CD8-positive, alpha-beta memory T cell (primary cell): ENCODE measurements around the gene GRID1. TPM values are rescaled to one million over a fixed set of nuclear protein-coding genes. Genes with fewer than 3 reads are reported as not detected.
"Not testable (repeated sequence)": the region's sequence is repeated elsewhere in the genome, so short reads cannot be mapped to it uniquely, and the experiment has no call there.

Experiments used
- CTCF ChIA-PET: fragments of 350-600 bp; sonication (Branson Sonifier 250); formaldehyde crosslinking; loops from one replicate; lab custom pipeline; 2021; ENCODE audit warnings: antibody characterized with exemption; lab: Charles Lee
- POLR2A ChIA-PET: fragments of 350-600 bp; sonication (Branson Sonifier 250); formaldehyde crosslinking; loops from one replicate; lab custom pipeline; 2021; ENCODE audit warnings: antibody characterized with exemption; lab: Charles Lee
- DNase-seq, 5 donors: peaks; one replicate each; pipeline versions ENCODE4 v3.0.0 to v3.0.0-alpha.2; 2020 to 2022; ENCODE audit warnings: mixed read lengths in 1 of 5
- H3K27ac ChIP-seq: one replicate; pipeline ENCODE4 v1.7.0; 2013; ENCODE audit warnings: low read depth, mild to moderate bottlenecking, low read length, moderate library complexity
- H3K27me3 ChIP-seq: 2 replicates; pipeline ENCODE4 v1.7.0; 2013; ENCODE audit warnings: low read length, mild to moderate bottlenecking; ENCODE audit not compliant: insufficient read depth, poor library complexity, severe bottlenecking
- H3K36me3 ChIP-seq: 2 replicates; pipeline ENCODE4 v1.7.0; 2013; ENCODE audit warnings: mild to moderate bottlenecking, low read length, moderate library complexity; ENCODE audit not compliant: insufficient read depth
- H3K4me1 ChIP-seq: 2 replicates; pipeline ENCODE4 v1.7.0; 2013; ENCODE audit warnings: mild to moderate bottlenecking, low read length, moderate library complexity; ENCODE audit not compliant: insufficient read depth
- H3K4me3 ChIP-seq: 2 replicates; pipeline ENCODE4 v1.7.0; 2013; ENCODE audit warnings: mild to moderate bottlenecking, low read length
- H3K9me3 ChIP-seq: 2 replicates; pipeline ENCODE4 v1.7.0; 2013; ENCODE audit warnings: mild to moderate bottlenecking, low read length
- H3K27ac Mint-ChIP-seq, 8 donors: one replicate each; pipeline ENCODE4 v1.8.0; 2020 to 2021; ENCODE audit warnings: mixed read lengths in 8 of 8, mild to moderate bottlenecking in 6 of 8, inconsistent platforms in 3 of 8, moderate library complexity in 3 of 8
- H3K27me3 Mint-ChIP-seq, 2 donors: one replicate each; pipeline ENCODE4 v1.8.0; 2020 to 2021; ENCODE audit warnings: mixed read lengths in 2 of 2, mild to moderate bottlenecking in 1 of 2, moderate library complexity in 1 of 2
- H3K36me3 Mint-ChIP-seq, 3 donors: one replicate each; pipeline ENCODE4 v1.8.0; 2020 to 2021; ENCODE audit warnings: mixed read lengths in 3 of 3, inconsistent platforms in 1 of 3, mild to moderate bottlenecking in 1 of 3
- H3K4me1 Mint-ChIP-seq, 3 donors: one replicate each; pipeline ENCODE4 v1.8.0; 2020 to 2021; ENCODE audit warnings: mixed read lengths in 3 of 3, inconsistent platforms in 1 of 3, mild to moderate bottlenecking in 1 of 3
- H3K4me3 Mint-ChIP-seq, 7 donors: one replicate each; pipeline ENCODE4 v1.8.0; 2020 to 2021; ENCODE audit warnings: mixed read lengths in 7 of 7, mild to moderate bottlenecking in 6 of 7, moderate library complexity in 4 of 7, inconsistent platforms in 2 of 7
- H3K9me3 Mint-ChIP-seq, 5 donors: one replicate each; pipeline ENCODE4 v1.8.0; 2020 to 2022; ENCODE audit warnings: mixed read lengths in 5 of 5, mild to moderate bottlenecking in 3 of 5, moderate library complexity in 2 of 5, inconsistent platforms in 1 of 5
- polyA plus RNA-seq: library from polyadenylated mRNA; unstranded; fragments of 300-500 nt; fragmentation: Illumina TruSeq; gene quantifications from one replicate; pipeline ENCODE4 v1.2.3, GENCODE V29; 2021
- total RNA-seq, 2 experiments: library from RNA; stranded (reverse); gene quantifications; one replicate each; pipeline ENCODE4 v1.2.3, GENCODE V29; 2021

Gene GRID1
- total and polyA plus RNA-seq, 3 experiments from 2014 or later = not detected

DNA sequence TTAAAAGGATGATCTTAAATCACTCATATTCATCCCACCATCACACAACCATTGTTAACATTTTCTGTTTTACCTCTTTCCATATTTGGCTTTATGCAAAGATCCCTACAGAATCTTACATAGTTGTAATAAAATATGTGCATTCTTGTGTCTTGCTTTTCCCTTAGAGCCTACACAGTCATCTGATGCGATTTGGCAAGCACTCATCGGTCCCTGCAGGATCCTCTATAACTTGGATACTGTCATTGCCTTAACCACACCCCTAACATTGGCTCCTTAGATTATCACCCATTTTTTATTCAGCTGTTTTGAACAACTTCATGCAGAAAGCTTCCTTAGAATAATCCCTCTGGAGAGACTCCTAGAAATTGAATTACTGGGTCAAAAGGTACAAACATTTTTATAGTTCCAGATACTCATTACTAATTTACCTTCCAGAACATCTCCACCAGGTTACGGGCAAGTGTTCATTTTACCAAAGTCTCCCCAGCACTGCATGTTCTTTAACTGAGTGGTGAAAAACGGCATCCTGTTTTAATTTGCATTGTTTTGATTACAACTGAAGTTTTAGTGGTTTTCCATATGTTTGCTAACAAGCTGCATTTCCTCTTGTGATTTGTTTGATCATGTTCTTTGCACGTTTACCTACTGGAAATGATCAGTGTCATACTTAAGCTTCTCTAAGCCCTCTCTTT is 268.3 kb downstream of the GRID1 start:
- ChIA-PET POLR2A (no interaction called here), CTCF (no interaction called here)
- Mint-ChIP-seq H3K9me3 (no peaks in the 10 kb centered on the region), H3K36me3 (no peaks in the 10 kb centered on the region), H3K27me3 (no peaks in the 10 kb centered on the region), H3K4me1 (no peaks in the 10 kb centered on the region), H3K27ac (no peak overlapping the region), H3K4me3 (no peak overlapping the region)
- Histone ChIP-seq H3K27ac (no peak overlapping the region), H3K4me1 (no peaks in the 10 kb centered on the region), H3K36me3 (no peaks in the 10 kb centered on the region), H3K4me3 (no peak overlapping the region), H3K9me3 (no peaks in the 10 kb centered on the region), H3K27me3 (no peaks in the 10 kb centered on the region)
- DNase-seq = no peak

DNA sequence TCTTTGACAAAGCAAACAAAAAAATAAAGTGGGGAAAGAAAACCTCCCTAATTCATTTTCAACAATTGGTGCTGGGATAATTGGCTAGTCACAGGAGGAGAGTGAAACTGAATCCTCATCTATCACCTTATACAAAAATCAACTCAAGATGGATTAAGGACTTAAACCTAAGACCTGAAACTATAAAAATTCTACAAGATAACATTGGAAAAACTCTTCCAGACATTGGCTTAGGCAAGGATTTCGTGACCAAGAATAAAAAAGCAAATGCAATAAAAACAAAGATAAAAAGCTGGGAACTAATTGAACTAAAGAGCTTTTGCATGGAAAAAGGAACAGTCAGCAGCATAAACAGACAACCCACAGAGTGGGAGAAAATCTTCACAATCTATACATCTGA is 271.5 kb downstream of the GRID1 start:
- H3K27ac ChIP-seq, H3K27ac Mint-ChIP-seq, H3K36me3 ChIP-seq, DNase-seq, CTCF ChIA-PET, H3K4me3 ChIP-seq, H3K36me3 Mint-ChIP-seq, H3K27me3 ChIP-seq, H3K27me3 Mint-ChIP-seq, H3K4me1 ChIP-seq, H3K9me3 ChIP-seq, H3K4me1 Mint-ChIP-seq, H3K9me3 Mint-ChIP-seq, POLR2A ChIA-PET, H3K4me3 Mint-ChIP-seq: not testable (repeated sequence)

DNA sequence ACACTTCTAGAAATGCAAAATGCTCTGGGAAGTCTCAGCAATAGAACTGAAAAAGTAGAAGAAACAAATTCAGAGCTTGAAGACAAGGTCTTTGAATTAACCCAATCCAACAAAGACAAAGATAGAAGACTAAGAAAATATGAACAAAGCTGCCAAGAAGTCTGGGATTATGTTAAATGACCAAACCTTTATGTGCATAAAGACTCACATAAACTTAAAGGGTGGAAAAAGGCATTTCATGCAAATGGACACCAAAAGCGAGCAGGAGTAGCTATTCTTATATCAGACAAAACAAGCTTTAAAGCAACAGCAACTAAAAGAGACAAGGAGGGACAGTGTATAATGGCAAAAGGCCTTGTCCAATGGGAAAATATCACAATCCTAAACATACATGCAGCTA is 274.3 kb downstream of the GRID1 start:
- H3K27ac Mint-ChIP-seq, H3K36me3 Mint-ChIP-seq, H3K36me3 ChIP-seq, H3K4me3 Mint-ChIP-seq, H3K4me1 ChIP-seq, H3K9me3 Mint-ChIP-seq, CTCF ChIA-PET, H3K27ac ChIP-seq, H3K27me3 ChIP-seq, H3K4me3 ChIP-seq, H3K4me1 Mint-ChIP-seq, H3K9me3 ChIP-seq, DNase-seq, POLR2A ChIA-PET: not testable (repeated sequence)
- peaks cover 2 to 12% of the 10 kb centered on the region in 2 donors for H3K27me3 Mint-ChIP-seq

DNA sequence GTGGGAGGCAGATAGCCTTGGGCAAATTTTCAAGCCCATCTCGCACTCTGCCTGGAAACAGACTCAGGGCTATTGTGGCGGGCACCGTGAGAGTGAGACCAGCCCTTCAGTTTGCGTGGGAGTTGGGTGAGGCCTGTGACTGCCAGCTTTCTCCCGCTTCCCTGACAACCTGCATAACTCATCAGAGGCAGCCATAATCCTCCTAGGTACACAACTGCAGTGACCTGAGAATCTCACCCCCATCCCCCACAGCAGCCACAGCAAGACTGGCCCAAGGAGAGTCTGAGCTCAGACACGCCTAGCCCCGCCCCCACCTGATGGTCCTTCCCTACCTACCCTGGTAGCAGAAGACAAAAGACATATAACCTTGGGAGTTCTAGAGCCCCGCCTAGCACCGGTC is 275.4 kb downstream of the GRID1 start:
- CTCF ChIA-PET = no interaction called here
- Histone ChIP-seq H3K4me3 (no peak overlapping the region), H3K9me3 (no peaks in the 10 kb centered on the region)

DNA sequence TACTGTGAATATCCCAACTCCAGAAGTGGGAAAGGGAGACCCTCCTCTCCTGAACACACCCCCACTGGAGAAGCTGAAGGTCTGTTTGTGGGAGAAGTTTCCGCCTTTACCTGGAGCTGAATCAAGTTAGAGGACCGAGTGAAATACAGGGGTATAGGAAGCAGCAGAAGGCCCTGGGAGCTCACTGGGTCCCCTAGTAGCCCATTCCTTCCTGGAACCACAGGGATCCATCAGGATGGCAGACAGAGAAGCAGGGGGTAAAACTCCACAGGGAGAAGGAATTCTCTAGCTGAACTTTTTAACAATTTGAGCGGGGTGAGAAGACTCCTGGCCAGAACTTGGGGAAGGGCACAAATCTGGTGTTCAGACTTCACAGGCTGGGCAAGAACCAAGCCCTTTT is 275.8 kb downstream of the GRID1 start:
- POLR2A ChIA-PET = no interaction called here
- no peaks in the 10 kb centered on the region for H3K36me3 Mint-ChIP-seq
- H3K27me3 ChIP-seq = no peaks in the 10 kb centered on the region
- no peak overlapping the region for H3K27ac ChIP-seq
- H3K9me3 ChIP-seq = no peaks in the 10 kb centered on the region
- no peak overlapping the region for H3K27ac Mint-ChIP-seq
- DNase-seq = no peak
- no peak overlapping the region for H3K4me3 Mint-ChIP-seq
- no peak overlapping the region for H3K4me3 ChIP-seq
- no peaks in the 10 kb centered on the region for H3K4me1 Mint-ChIP-seq
- H3K27me3 Mint-ChIP-seq = peaks cover 2 to 20% of the 10 kb centered on the region in 2 donors
- H3K36me3 ChIP-seq = no peaks in the 10 kb centered on the region
- H3K9me3 Mint-ChIP-seq = no peaks in the 10 kb centered on the region
- H3K4me1 ChIP-seq = no peaks in the 10 kb centered on the region
- CTCF ChIA-PET = no interaction called here

More for the DNA sequence above, 275.4 kb downstream of the GRID1 start:
- Histone ChIP-seq H3K27me3 (no peaks in the 10 kb centered on the region), H3K36me3 (no peaks in the 10 kb centered on the region), H3K27ac (no peak overlapping the region), H3K4me1 (no peaks in the 10 kb centered on the region)
- H3K9me3 Mint-ChIP-seq = no peaks in the 10 kb centered on the region
- H3K4me1 Mint-ChIP-seq = no peaks in the 10 kb centered on the region
- POLR2A ChIA-PET = no interaction called here
- H3K27ac Mint-ChIP-seq = no peak overlapping the region
- peaks cover 2 to 16% of the 10 kb centered on the region in 2 donors for H3K27me3 Mint-ChIP-seq
- no peaks in the 10 kb centered on the region for H3K36me3 Mint-ChIP-seq
- no peak overlapping the region for H3K4me3 Mint-ChIP-seq
- DNase-seq = no peak

DNA sequence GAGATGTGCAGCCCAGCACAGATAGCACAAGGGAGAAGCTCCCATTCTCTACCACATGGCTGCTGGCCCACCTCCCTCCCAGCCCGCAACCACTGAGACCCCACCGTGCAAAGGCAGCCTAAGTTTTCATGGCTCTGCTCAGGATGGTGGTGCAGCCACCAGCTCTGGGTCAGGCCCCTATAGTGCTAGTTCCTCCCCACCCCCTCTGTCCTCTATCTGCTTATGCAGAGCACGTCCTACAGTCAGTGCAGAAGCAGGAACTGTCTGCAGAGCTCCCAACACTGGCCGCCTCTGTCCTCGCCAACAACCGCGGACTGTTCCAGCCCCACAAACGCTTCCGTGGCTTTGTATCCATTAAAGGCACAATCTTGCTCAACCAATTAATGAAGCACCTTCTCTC is 278.9 kb downstream of the GRID1 start:
- no peak overlapping the region for H3K27ac Mint-ChIP-seq
- peaks cover 6 to 31% of the 10 kb centered on the region in 2 donors for H3K27me3 Mint-ChIP-seq

DNA sequence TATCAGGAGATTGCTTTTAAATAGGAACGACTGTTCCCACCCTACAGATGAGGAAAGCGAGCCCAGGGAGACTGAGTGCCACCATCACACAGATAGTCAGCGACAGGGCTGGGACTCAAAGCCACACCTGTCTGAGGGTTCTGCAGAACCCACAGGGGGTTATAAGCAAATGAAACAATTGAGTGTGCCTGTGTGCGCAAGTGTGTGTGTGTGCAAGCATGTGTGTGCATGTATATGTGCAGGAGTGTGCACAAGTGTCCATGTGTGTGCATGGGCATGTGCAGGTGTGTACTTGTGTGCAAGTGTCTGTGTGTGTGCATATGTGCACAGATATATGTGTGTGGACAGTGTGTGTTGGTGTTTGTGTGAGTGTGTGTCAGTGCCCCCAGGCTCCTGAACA is 280.2 kb downstream of the GRID1 start:
- Mint-ChIP-seq H3K27ac (peak overlapping the region in 1 of 8 donors; percentile 68), H3K36me3 (no peaks in the 10 kb centered on the region), H3K4me1 (no peaks in the 10 kb centered on the region), H3K9me3 (no peaks in the 10 kb centered on the region), H3K27me3 (peaks cover 6 to 33% of the 10 kb centered on the region in 2 donors), H3K4me3 (no peak overlapping the region)
- Histone ChIP-seq H3K4me1 (no peaks in the 10 kb centered on the region), H3K36me3 (no peaks in the 10 kb centered on the region), H3K27ac (no peak overlapping the region), H3K4me3 (no peak overlapping the region), H3K27me3 (peaks cover 3% of the 10 kb centered on the region), H3K9me3 (no peaks in the 10 kb centered on the region)
- ChIA-PET CTCF (no interaction called here), POLR2A (no interaction called here)
- no peak for DNase-seq

More for the DNA sequence above, 278.9 kb downstream of the GRID1 start:
- H3K4me1 Mint-ChIP-seq = no peaks in the 10 kb centered on the region
- POLR2A ChIA-PET = no interaction called here
- no peak overlapping the region for H3K4me3 Mint-ChIP-seq
- H3K4me1 ChIP-seq = no peaks in the 10 kb centered on the region
- CTCF ChIA-PET = no interaction called here
- H3K36me3 Mint-ChIP-seq = no peaks in the 10 kb centered on the region
- no peaks in the 10 kb centered on the region for H3K36me3 ChIP-seq
- peaks cover 3% of the 10 kb centered on the region for H3K27me3 ChIP-seq
- H3K27ac ChIP-seq = no peak overlapping the region
- no peaks in the 10 kb centered on the region for H3K9me3 Mint-ChIP-seq
- DNase-seq = no peak
- no peak overlapping the region for H3K4me3 ChIP-seq
- H3K9me3 ChIP-seq = no peaks in the 10 kb centered on the region

DNA sequence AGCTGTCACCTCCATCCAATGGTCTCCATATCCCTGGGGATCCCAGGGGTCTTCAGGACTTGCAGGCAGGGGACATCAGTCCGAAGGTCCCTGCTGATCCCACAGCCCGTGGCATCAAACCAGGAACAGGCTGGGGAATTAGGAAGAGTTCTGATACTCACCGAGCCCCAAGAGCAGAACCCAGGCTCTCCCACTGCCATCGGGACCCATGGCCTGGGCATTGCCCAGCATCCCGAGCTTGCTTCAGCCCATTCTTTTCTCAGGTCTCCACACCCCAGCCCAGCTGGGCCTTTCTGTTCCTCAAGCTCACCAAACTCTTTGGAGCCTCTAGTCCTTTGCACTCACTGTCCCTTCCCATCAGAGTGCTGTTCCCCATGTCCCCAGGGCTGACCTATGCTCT is 280.9 kb downstream of the GRID1 start:
- peaks cover 7 to 30% of the 10 kb centered on the region in 2 donors for H3K27me3 Mint-ChIP-seq
- H3K27ac Mint-ChIP-seq = no peak overlapping the region
- DNase-seq = no peak
- ChIA-PET POLR2A (no interaction called here), CTCF (no interaction called here)
- Histone ChIP-seq H3K4me1 (no peaks in the 10 kb centered on the region), H3K27ac (no peak overlapping the region), H3K27me3 (peaks cover 3% of the 10 kb centered on the region), H3K36me3 (no peaks in the 10 kb centered on the region), H3K9me3 (no peaks in the 10 kb centered on the region), H3K4me3 (no peak overlapping the region)
- H3K4me1 Mint-ChIP-seq = no peaks in the 10 kb centered on the region
- no peaks in the 10 kb centered on the region for H3K9me3 Mint-ChIP-seq
- no peaks in the 10 kb centered on the region for H3K36me3 Mint-ChIP-seq
- H3K4me3 Mint-ChIP-seq = no peak overlapping the region
